Erythroblast (primary cell): Measurements from ENCODE around the gene PADI2.

Experiments used
- GATA1 ChIP-seq: IDR thresholded peaks from 2 replicates; pipeline ENCODE4 v1.6.1; 2011; ENCODE audit warnings: low read depth, mild to moderate bottlenecking, control low read depth, low read length, moderate library complexity
- POLR2A ChIP-seq: IDR thresholded peaks from 2 replicates; pipeline ENCODE4 v1.6.1; 2011; ENCODE audit warnings: mild to moderate bottlenecking, low read length

DNA sequence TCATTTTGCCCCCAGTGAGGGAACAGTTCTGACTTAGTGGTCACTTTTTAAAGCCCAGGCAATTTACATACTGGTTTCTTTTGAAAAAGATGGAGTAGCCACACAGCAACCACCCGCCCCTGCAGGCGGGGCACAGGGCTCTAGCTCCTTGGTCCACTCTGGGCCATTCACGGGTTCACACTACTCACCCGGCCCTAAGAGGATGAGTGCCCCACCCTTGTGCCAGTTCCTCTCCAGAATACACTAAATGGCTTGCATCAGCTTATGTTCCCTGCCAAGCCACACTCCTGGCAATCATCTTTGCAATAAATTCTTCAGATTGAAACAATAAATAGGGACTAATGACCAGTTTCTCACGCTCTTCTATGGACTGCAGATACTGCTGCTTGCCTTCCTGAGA is 91.8 kb downstream of the PADI2 start:
- TF ChIP-seq POLR2A (no peak), GATA1 (no peak)
